ENCODE results near the gene ARL17B. TPM values are rescaled to one million over a fixed set of nuclear protein-coding genes. Genes with fewer than 3 reads are reported as not detected.
"Not testable (repeated sequence)": the region's sequence is repeated elsewhere in the genome, so short reads cannot be mapped to it uniquely, and the experiment has no call there.

Gene ARL17B
- total RNA-seq (2014; rRNA removed; shearing (Covaris generic)) (11.7 and 18.8 TPM in 2 replicates), polyA plus RNA-seq (2016; fragmentation: Nextera tagmentation; extraction: Ambion mirVana) (31.8 and 39.3 TPM in 2 replicates)
- long read RNA-seq, partial matches to known transcripts: 0 of 6 reads
- long read RNA-seq, other reads (novel, unspliced or antisense): 4 of 6 reads

- H3K27me3 ChIP-seq (ENCODE audit: insufficient read depth); H3K9me3 Mint-ChIP-seq; H4K20me1 ChIP-seq (replicated peaks; ENCODE audit: insufficient read depth); H3F3A ChIP-seq (replicated peaks; ENCODE audit: low read depth); H3K79me2 ChIP-seq (replicated peaks; ENCODE audit: insufficient read depth); H3K4me3 Mint-ChIP-seq; H3K27me3 Mint-ChIP-seq (ENCODE audit: insufficient read depth, low read depth, poor library complexity); H3K36me3 ChIP-seq (ENCODE audit: insufficient read depth); H2AFZ ChIP-seq; H3K36me3 Mint-ChIP-seq (ENCODE audit: low read depth); H3K4me1 Mint-ChIP-seq; H3K4me1 ChIP-seq (ENCODE audit: insufficient read depth); H3K27ac Mint-ChIP-seq; H3K4me3 ChIP-seq; H3K27ac ChIP-seq (ENCODE audit: low read depth); H3K4me2 ChIP-seq; H3K9me2 ChIP-seq (ENCODE audit: insufficient read depth); DNase-seq (ENCODE audit: low spot score): not testable (repeated sequence)
- ATAC-seq: peak; percentile 98
Observed at GRCh38 chr17:46361755-46362154, at the start of gene ARL17B. ARL17B (minus strand) TSS chr17:46361766; CDS start chr17:46358397, 3,369 bp downstream.

- not testable (repeated sequence) for H3K4me3 Mint-ChIP-seq, H3K4me1 Mint-ChIP-seq
Observed at GRCh38 chr17:46409864-46410263, 48.3 kb upstream of the ARL17B start.

GRCh38 chr17:46407155-46407554 is 45.6 kb upstream of the ARL17B start:
- not testable (repeated sequence) for H3K36me3 ChIP-seq (ENCODE audit: insufficient read depth); H3F3A ChIP-seq (replicated peaks; ENCODE audit: low read depth); H3K4me2 ChIP-seq; H3K27ac ChIP-seq (ENCODE audit: low read depth); H3K4me3 Mint-ChIP-seq; H3K4me1 ChIP-seq (ENCODE audit: insufficient read depth); DNase-seq (ENCODE audit: low spot score); H3K9me3 Mint-ChIP-seq; H3K27ac Mint-ChIP-seq; H3K9me2 ChIP-seq (ENCODE audit: insufficient read depth); H3K4me3 ChIP-seq; H3K4me1 Mint-ChIP-seq; H4K20me1 ChIP-seq (replicated peaks; ENCODE audit: insufficient read depth); H3K36me3 Mint-ChIP-seq (ENCODE audit: low read depth); H3K27me3 ChIP-seq (ENCODE audit: insufficient read depth); H3K27me3 Mint-ChIP-seq (ENCODE audit: insufficient read depth, low read depth, poor library complexity); ATAC-seq; H2AFZ ChIP-seq; H3K79me2 ChIP-seq (replicated peaks; ENCODE audit: insufficient read depth)

More at GRCh38 chr17:46409864-46410263, 48.3 kb upstream of the ARL17B start:
- H3K27me3 ChIP-seq (ENCODE audit: insufficient read depth); H3K9me3 Mint-ChIP-seq; DNase-seq (ENCODE audit: low spot score); H2AFZ ChIP-seq; H3K27me3 Mint-ChIP-seq (ENCODE audit: insufficient read depth, low read depth, poor library complexity); H3K4me3 ChIP-seq; H3K4me1 ChIP-seq (ENCODE audit: insufficient read depth); H3K4me2 ChIP-seq; H3F3A ChIP-seq (replicated peaks; ENCODE audit: low read depth); H3K36me3 ChIP-seq (ENCODE audit: insufficient read depth); H4K20me1 ChIP-seq (replicated peaks; ENCODE audit: insufficient read depth); H3K27ac Mint-ChIP-seq; H3K79me2 ChIP-seq (replicated peaks; ENCODE audit: insufficient read depth); H3K36me3 Mint-ChIP-seq (ENCODE audit: low read depth); H3K9me2 ChIP-seq (ENCODE audit: insufficient read depth); H3K27ac ChIP-seq (ENCODE audit: low read depth): not testable (repeated sequence)
- peak; percentile 99 for ATAC-seq

GRCh38 chr17:46401033-46401787 is 39.6 kb upstream of the ARL17B start:
- H3K36me3 ChIP-seq (ENCODE audit: insufficient read depth); H3K36me3 Mint-ChIP-seq (ENCODE audit: low read depth); H3K4me2 ChIP-seq; H3K27ac ChIP-seq (ENCODE audit: low read depth); H3K27me3 ChIP-seq (ENCODE audit: insufficient read depth); H2AFZ ChIP-seq; H3K4me3 ChIP-seq; H3F3A ChIP-seq (replicated peaks; ENCODE audit: low read depth); H3K4me1 Mint-ChIP-seq; H3K4me1 ChIP-seq (ENCODE audit: insufficient read depth); H3K79me2 ChIP-seq (replicated peaks; ENCODE audit: insufficient read depth); H4K20me1 ChIP-seq (replicated peaks; ENCODE audit: insufficient read depth); H3K27ac Mint-ChIP-seq; DNase-seq (ENCODE audit: low spot score); H3K9me2 ChIP-seq (ENCODE audit: insufficient read depth); H3K9me3 Mint-ChIP-seq; H3K27me3 Mint-ChIP-seq (ENCODE audit: insufficient read depth, low read depth, poor library complexity); ATAC-seq; H3K4me3 Mint-ChIP-seq: not testable (repeated sequence)

GRCh38 chr17:46400543-46400942 is 39.0 kb upstream of the ARL17B start:
- not testable (repeated sequence) for H3K36me3 Mint-ChIP-seq (ENCODE audit: low read depth); H2AFZ ChIP-seq; H3F3A ChIP-seq (replicated peaks; ENCODE audit: low read depth); H3K36me3 ChIP-seq (ENCODE audit: insufficient read depth); H3K9me3 Mint-ChIP-seq; DNase-seq (ENCODE audit: low spot score); H3K4me3 Mint-ChIP-seq; H3K4me2 ChIP-seq; H3K27me3 ChIP-seq (ENCODE audit: insufficient read depth); H3K4me3 ChIP-seq; H3K27me3 Mint-ChIP-seq (ENCODE audit: insufficient read depth, low read depth, poor library complexity); H3K9me2 ChIP-seq (ENCODE audit: insufficient read depth); H3K27ac Mint-ChIP-seq; H3K79me2 ChIP-seq (replicated peaks; ENCODE audit: insufficient read depth); H3K4me1 ChIP-seq (ENCODE audit: insufficient read depth); ATAC-seq; H3K4me1 Mint-ChIP-seq; H3K27ac ChIP-seq (ENCODE audit: low read depth); H4K20me1 ChIP-seq (replicated peaks; ENCODE audit: insufficient read depth)

Data from GM23338 (cell line).